ENCODE data around the gene ADAM12.
"Not testable (repeated sequence)": the region's sequence is repeated elsewhere in the genome, so short reads cannot be mapped to it uniquely, and the experiment has no call there.

Gene ADAM12

DNA sequence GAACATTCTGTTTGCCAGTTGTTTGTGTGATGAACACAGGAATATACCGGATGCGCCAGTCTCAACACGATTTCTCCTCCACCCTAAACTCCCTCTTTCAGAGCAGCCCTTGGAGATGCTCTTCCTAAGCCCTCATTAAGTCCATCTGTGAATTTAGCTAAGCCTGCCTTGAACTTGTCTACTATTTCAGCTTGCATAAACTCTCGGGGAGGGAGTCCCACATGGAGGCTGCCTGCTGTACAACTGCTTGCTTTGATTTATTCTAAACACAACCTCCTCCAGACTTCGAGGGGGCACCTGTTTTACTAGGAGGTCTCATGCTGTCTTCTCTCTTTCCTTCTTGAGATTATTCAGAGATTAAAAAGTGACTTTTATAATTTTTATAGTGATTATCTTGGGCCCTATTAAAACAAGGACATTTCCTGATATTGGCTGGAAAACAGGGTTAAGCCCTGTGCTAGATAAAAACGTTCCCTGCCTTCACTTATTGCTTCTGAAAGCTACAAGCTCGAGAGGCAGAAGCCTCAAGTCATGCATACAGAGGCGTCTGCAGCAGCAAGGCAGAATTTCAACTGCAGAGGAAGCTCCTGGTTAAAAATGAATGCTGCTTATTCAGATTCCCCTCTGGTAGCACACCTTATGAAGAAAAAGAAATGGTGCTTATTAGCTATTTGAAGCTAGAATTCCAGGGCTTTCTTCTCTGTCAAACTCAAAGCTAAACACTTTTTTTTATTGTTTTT is 317.6 kb downstream of the ADAM12 start:
- no peak for DNase-seq

DNA sequence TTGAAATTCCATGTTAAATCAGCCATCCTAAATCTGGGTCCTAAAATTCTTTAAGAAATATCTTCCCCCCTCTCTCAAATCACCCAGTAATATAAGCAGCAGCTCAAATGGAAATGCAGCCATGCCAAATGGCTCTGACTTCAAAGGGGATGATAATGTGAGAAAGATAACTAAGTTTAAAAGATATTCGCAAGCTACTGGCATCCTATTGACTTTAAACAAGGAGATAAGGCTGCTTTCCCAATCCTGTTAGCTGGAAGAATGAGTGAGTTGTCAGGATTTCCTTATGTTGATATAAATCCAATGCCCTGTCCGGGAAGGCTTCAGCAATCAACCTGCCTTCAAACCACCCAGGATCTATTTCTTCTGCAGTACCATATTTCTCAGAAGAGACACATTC is 320.0 kb downstream of the ADAM12 start:
- DNase-seq: no peak

GRCh38 chr10:126066456-126066855 is 321.8 kb downstream of the ADAM12 start:
- no peak for DNase-seq

DNA sequence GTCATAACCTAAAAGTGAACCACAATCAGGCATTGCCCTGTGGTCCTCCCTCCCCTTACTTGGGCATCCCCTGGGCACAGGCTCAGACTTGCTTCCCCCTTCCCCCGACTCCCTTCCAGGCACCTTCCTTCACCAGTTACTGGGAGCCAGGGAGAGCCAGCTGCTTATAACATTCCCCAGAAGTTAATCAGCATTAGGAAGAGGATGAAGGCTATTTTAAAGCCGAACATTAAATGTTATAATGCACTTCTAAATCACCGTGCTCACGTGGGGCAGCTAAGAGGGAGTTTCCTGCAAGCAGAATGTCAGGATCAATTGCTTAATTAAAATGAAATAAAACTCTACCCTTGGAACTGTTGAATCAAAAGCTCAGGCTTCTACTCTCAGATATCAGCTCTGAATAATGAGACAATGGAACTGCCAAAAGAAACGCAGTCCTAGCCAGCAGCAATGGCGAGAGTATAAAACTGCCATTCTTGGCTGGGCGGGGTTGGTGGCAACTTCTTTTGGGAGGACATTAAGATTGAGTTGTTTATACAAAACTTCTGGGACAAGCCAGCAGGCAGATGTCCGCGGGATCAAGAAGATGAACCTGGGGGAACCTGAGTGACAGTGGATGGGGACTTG is 322.4 kb downstream of the ADAM12 start:
- no peak for DNase-seq

GRCh38 chr10:126064512-126064911 is 323.8 kb downstream of the ADAM12 start:
- no peak for DNase-seq

DNA sequence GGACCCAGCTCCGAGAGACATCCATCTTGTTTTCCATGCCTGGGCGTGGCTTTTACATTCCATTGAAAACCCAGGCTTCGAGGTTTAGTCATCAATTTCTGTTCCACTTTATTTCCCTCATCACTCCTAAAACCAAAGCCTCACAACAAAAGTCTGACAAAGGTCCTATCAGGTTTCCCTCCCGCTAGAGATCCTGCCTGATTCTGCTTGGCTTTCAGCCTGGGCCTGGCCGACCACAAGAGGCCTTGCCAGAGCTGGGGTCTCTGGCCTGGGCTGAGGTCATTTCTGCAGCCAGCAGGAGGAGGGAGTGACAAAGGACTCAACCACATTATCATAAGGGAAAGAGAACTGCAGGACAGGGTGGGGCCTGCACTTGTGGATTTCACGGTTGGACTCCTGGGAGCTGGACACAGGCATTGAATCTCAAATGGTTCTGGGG is 324.9 kb downstream of the ADAM12 start:
- no peak for DNase-seq

GRCh38 chr10:126062131-126063032 is 325.9 kb downstream of the ADAM12 start:
- no peak for DNase-seq

DNA sequence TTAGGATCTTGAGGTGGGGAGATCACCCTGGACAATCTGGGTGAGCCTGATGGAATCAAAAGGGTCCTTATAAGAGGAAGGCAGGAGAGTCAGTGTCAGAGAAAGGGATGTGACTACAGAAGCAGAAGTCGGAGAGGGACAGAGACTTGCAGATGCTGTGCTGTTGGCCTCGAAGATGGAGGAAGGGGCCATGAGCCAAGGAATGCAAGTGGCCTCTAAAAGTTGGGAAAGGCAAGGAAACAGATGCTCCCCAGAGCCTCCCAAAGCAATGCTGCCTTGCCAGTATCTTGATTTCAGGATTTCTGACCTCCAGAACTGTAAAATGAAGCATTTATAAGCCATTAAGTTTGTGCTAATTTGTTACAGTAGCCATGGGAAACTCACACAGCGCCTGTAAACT is 326.8 kb downstream of the ADAM12 start:
- DNase-seq: no peak

GRCh38 chr10:126060261-126060931 is 327.9 kb downstream of the ADAM12 start:
- DNase-seq: no peak

GRCh38 chr10:126059076-126059826 is 329.0 kb downstream of the ADAM12 start:
- DNase-seq: no peak

GRCh38 chr10:126058507-126058906 is 329.8 kb downstream of the ADAM12 start:
- no peak for DNase-seq

- no peak for DNase-seq
These were observed 330.2 kb downstream of the ADAM12 start for GRCh38 chr10:126058104-126058503.

DNA sequence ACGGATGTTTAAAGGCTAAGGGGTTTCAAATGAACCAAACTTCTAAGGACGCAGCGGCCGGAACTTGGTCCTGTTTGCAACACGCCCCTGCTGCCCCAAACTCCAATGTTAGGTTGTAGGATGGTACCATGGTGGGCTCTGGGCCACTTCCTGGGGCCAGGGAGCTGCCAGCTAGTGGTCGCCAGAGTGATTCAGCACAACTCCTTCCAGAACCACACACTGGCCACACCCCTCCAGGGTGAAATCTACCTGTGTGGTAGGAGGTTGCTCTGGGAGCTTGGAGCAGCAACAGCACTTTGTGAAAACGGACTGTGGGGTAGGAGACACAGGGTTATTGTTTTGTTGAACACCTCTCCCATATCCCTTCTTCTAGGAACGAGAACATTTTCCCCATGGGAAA is 330.8 kb downstream of the ADAM12 start:
- no peak for DNase-seq

- no peak for DNase-seq
These were observed 334.1 kb downstream of the ADAM12 start for GRCh38 chr10:126054191-126054590.

- DNase-seq: no peak
These were observed 336.1 kb downstream of the ADAM12 start for GRCh38 chr10:126052171-126052570.

DNA sequence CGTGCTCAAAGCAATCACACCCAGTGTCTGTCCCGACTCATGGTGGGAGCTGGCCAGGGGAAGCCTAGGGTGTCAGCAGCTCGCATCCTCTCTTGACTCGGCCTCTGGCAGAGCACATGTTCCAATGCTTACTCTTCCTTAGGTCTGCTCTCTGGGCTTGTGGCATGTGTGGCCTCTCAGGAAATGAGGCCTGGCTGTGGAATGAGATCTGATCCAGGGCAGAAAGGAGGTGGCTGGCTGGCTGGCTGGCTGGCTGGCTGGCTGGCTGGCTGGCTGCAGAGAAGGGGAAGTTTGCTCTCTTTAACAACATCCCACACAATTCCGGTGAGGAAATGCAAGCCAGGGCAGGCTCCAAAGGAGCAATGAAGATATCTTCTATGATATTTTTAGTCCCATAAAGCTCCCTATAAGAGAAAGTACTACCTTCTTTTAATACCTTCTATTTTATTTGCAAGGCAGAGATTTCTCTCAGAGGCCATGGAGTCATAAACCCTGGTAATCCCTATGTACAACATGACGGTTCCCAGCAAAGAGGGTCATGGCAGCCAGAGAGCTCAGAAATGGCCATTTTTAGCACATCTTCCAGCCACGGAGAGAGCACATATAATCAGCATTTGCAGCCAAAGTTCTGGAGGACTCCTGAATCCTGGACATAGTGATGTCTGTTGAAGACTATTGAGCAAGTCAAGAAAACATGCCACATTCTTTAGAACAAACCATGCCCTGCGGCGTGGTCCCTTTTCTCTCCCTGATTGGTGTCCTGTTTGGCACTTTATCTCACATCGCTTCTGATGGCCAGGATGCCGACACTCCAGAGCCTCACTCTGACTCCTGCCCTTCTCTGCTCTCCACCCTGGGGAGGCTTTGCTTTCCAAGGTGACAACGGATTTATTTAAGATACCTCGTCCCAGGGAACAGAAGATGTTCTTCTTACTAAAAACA is 338.2 kb downstream of the ADAM12 start:
- no peak for DNase-seq

GRCh38 chr10:126047749-126048148 is 340.5 kb downstream of the ADAM12 start:
- DNase-seq: not testable (repeated sequence)

GRCh38 chr10:126046831-126047230 is 341.4 kb downstream of the ADAM12 start:
- no peak for DNase-seq

- no peak for DNase-seq
These were observed 342.4 kb downstream of the ADAM12 start for GRCh38 chr10:126045861-126046260.

GRCh38 chr10:126043389-126043788 is 344.9 kb downstream of the ADAM12 start:
- DNase-seq: no peak

- DNase-seq: no peak
These were observed 345.4 kb downstream of the ADAM12 start for GRCh38 chr10:126042906-126043305.
